Measurements from ENCODE around the gene PIP4K2B. TPM values are rescaled to one million over a fixed set of nuclear protein-coding genes. Genes with fewer than 3 reads are reported as not detected.
A peak's percentile ranks its signal among the peaks of the same experiment; 100 is the strongest.

The PIP4K2B gene
- total and polyA plus RNA-seq, 7 donors, result 19.3 to 72.6 (median 62.5) TPM

DNA sequence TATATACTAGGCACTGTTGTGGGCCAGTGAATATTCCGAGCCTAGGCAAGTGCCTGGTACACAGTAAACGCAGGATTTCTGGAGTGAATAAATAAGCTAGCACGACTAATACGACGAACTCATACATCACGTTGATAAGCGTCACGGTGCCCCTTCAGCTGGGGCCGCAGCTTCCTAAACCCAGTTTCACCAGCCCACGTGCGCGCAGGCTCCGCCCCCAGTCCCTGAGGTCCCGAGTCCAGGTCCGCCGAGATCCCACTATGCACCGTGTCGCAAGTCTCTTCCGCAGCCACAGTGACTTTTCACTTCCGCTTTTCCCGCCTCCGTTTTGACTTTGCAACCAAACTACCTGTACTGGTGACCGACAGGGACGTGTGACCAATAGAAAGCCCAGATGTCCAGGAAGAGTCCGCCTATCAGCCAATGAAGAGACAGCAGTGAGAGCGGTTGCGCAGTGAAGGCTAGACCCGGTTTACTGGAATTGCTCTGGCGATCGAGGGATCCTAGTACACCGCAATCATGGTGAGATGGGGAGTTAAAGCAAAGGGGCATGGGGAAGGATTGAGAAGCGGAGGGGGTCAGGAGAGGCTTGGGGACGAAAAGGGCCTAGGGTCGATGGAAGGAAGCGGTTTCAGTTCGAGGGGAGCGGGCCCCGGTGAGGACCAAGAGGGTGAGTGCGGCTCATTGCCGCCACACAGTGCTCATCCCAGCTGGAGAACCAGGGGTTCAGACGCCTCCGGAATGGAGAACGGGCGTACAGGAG is 46.9 kb downstream of the PIP4K2B start, which contains the start of gene PSMB3:
Gene PSMB3, plus strand, starts transcription at position 434 of the 763 bp plus-strand sequence. Its CDS starts 86 bp downstream, at position 520.
- peak; percentile 90 to 94 (median 92) for ATAC-seq
- WGBS, 3 donors, result 0 to 1% (median 0%) methylated on average over 44 of the region's 44 CpGs
- Histone ChIP-seq H3K4me3 (peak within 1 kb of the TSS; percentile 79), H3K9me3 (no peaks in the 10 kb centered on the region), H3K36me3 (ENCODE audit: insufficient read depth in 1 of 2, low read depth in 1 of 2) (peaks cover 3 to 39% of the 10 kb centered on the region in 2 donors), H3K4me1 (peaks cover 32% of the 10 kb centered on the region), H3K27me3 (ENCODE audit: insufficient read depth in 3 of 3, low read length in 2 of 3) (peaks cover 0 to 40% (median 7%) of the 10 kb centered on the region in 3 donors), H3K27ac (peak within 1 kb of the TSS; percentile 92)
- DNase-seq, result peak; percentile 96 to 98
- TF ChIP-seq, protein P1, sequence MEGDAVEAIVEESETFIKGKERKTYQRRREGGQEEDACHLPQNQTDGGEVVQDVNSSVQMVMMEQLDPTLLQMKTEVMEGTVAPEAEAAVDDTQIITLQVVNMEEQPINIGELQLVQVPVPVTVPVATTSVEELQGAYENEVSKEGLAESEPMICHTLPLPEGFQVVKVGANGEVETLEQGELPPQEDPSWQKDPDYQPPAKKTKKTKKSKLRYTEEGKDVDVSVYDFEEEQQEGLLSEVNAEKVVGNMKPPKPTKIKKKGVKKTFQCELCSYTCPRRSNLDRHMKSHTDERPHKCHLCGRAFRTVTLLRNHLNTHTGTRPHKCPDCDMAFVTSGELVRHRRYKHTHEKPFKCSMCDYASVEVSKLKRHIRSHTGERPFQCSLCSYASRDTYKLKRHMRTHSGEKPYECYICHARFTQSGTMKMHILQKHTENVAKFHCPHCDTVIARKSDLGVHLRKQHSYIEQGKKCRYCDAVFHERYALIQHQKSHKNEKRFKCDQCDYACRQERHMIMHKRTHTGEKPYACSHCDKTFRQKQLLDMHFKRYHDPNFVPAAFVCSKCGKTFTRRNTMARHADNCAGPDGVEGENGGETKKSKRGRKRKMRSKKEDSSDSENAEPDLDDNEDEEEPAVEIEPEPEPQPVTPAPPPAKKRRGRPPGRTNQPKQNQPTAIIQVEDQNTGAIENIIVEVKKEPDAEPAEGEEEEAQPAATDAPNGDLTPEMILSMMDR (IDR thresholded peaks at IDR 0.05), result no peak
- intact Hi-C loops (cut with DNase I), result loop anchor here in 1 of 2 donors (5.0 to 10.0 kb wide), 2 partner anchors 72 to 400 kb away; partner anchors contain the start of genes CWC25 and PLXDC1

DNA sequence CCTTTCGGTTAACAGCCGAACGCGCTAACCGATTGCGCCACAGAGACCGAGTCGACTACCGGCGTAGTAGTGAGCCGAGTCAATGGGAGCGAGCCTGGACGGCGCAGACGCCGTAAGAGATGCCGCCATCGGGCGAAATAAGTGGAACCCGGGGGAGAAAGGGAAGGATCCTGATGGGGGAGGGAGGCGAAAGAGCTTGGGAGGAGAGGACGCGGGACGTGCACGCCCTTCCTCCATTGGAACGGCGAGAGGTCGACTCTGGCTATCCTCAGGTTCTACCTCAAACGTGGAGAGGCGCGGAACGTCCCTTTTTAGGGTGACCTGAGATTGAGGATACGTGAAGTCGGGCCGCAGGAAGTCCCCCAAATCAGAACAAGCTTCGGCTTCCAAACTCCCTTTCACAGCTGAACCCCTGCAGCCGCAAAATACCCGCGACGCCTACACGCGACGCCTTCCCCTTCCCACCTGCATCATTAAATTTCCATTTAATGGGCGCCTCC is 47.5 kb downstream of the PIP4K2B start:
- Histone ChIP-seq H3K27ac (peak overlapping the region; percentile 92), H3K27me3 (ENCODE audit: insufficient read depth in 3 of 3, low read length in 2 of 3) (peaks cover 0 to 46% (median 8%) of the 10 kb centered on the region in 3 donors), H3K36me3 (ENCODE audit: insufficient read depth in 1 of 2, low read depth in 1 of 2) (peaks cover 3 to 33% of the 10 kb centered on the region in 2 donors), H3K4me1 (peaks cover 32% of the 10 kb centered on the region), H3K4me3 (peak overlapping the region; percentile 79), H3K9me3 (no peaks in the 10 kb centered on the region)
- TF ChIP-seq, protein P1 (IDR thresholded peaks at IDR 0.05), result no peak
- 0 to 1% (median 1%) methylated on average over 44 of the region's 44 CpGs for WGBS, 3 donors
- peak; percentile 75 to 88 for DNase-seq
- peak; percentile 38 to 57 (median 48) for ATAC-seq
- intact Hi-C loops (cut with DNase I), result loop anchor here in 1 of 2 donors (5.0 to 10.0 kb wide), 2 partner anchors 73 to 400 kb away; partner anchors contain the start of genes CWC25 and PLXDC1

DNA sequence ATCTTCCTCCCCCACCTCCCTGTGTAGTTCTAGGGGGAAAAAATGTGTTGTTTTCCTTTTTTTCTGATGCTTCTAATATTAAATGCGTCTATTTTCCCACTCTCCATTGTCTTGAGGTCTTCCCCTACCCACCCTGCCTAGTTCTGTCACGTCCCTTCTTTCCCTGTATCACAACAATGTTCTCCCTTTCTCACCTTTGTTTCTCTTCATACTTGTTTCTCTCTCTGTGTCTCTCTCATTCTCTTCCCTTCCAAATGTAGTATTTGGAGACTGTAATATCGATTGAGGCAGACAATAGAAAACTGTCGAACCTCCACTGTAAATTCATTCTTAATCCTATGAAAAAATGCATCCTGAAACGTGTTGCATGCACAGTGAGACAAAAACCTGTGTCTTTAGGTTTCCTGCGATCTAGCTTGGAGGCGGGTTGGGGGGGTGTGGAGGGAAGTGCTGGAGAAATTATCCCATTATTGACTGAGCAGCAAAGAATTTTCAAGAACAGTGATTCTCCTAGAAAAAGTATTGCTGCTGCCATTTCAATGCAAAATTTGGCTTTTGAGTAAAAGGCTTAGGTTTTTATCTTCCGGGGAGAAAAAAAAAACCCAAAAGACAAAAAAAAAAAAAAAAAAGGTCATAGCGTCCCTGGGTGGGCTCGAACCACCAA is 48.1 kb downstream of the PIP4K2B start:
- WGBS, 3 donors, result 15 to 21% (median 17%) methylated on average over 10 of the region's 10 CpGs
- Histone ChIP-seq H3K4me1 (peaks cover 32% of the 10 kb centered on the region), H3K36me3 (ENCODE audit: insufficient read depth in 1 of 2, low read depth in 1 of 2) (peaks cover 3 to 27% of the 10 kb centered on the region in 2 donors), H3K27me3 (ENCODE audit: insufficient read depth in 3 of 3, low read length in 2 of 3) (peaks cover 0 to 52% (median 8%) of the 10 kb centered on the region in 3 donors), H3K4me3 (peak overlapping the region; percentile 79), H3K9me3 (no peaks in the 10 kb centered on the region), H3K27ac (no peak overlapping the region)
- TF ChIP-seq, protein P1 (IDR thresholded peaks at IDR 0.05), result no peak
- intact Hi-C loops (cut with DNase I), result loop anchor here in 1 of 2 donors (5.0 to 10.0 kb wide), 2 partner anchors 74 to 401 kb away; partner anchors contain the start of genes CWC25 and PLXDC1
- no peak for DNase-seq
- ATAC-seq, result no peak

DNA sequence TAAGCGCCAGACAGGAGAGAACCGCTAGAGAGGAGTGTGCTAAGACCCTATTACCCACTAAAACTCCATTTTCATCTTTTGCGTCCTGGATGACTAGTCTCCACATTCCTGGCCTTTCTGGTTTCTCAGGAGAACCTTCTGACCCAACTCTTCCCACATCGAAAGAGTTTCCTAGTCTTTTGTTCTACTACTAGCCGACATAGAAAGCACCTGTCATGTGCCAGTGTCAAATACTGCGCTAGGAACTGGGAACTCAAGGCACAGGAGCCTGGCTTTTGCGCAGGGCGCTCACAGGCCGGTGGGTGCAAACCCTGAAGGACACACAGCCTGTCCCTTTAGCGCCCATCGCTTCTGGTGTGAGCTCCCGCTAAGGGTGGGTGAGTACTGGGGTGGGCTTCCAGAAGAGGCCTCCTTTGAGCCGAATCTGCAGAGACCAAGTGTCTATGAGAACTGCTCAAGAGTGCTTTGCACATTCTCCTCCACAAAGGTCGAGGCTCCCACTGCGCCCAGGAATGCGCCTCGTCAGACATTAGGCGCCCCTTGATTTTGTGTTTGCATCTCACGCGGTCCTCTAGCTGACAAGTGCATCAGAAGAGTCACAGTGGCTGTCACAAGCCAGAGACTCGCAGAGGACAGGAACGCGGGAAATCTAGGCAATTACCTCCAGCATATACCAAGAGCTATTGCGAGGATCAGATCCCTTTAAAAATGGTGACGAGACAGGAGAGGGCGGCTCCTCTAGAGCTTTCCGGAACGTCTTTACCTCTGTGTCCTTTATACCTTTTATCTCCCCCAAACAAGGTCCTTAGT is 48.8 kb downstream of the PIP4K2B start:
- peak overlapping the region; percentile 65 for H3K27ac ChIP-seq
- H3K4me1 ChIP-seq, result peaks cover 32% of the 10 kb centered on the region
- peak overlapping the region; percentile 79 for H3K4me3 ChIP-seq

More for the DNA sequence above, 48.8 kb downstream of the PIP4K2B start:
- peaks cover 0 to 55% (median 8%) of the 10 kb centered on the region in 3 donors for H3K27me3 ChIP-seq (ENCODE audit: insufficient read depth in 3 of 3, low read length in 2 of 3)
- no peaks in the 10 kb centered on the region for H3K9me3 ChIP-seq
- intact Hi-C loops (cut with DNase I), result loop anchor here in 1 of 2 donors (5.0 to 10.0 kb wide), 2 partner anchors 74 to 402 kb away; partner anchors contain the start of genes CWC25 and PLXDC1
- DNase-seq (no peak), ATAC-seq (no peak)
- 46 to 52% (median 52%) methylated on average over 28 of the region's 28 CpGs for WGBS, 3 donors
- TF ChIP-seq, protein P1 (IDR thresholded peaks at IDR 0.05), result no peak
- H3K36me3 ChIP-seq (ENCODE audit: insufficient read depth in 1 of 2, low read depth in 1 of 2), result peaks cover 3 to 20% of the 10 kb centered on the region in 2 donors

Data from psoas muscle (tissue), 8 donors.